Hematopoietic multipotent progenitor cell (in vitro differentiated cells): ENCODE measurements around the gene EPB41. TPM values are rescaled to one million over a fixed set of nuclear protein-coding genes. Genes with fewer than 3 reads are reported as not detected.

Experiments used
- DNase-seq, 3 donors: peaks; one replicate each; pipeline ENCODE4 v3.0.0-alpha.2; 2011 to 2015; ENCODE audit warnings: low read depth in 2 of 3, low spot score in 2 of 3
- small RNA-seq: library from RNA; depleted of rRNA; stranded (forward); fragments of <200 nt; gene quantifications from one replicate; pipeline ENCODE3, GENCODE V24; 2012
- total RNA-seq: library from RNA; depleted of rRNA; stranded (reverse); fragments of >200 nt; gene quantifications from one replicate; pipeline ENCODE4 v1.2.3, GENCODE V29; 2012

The EPB41 gene
- total RNA-seq, 1 donor, result 63.3 TPM

GRCh38 chr1:29162025-29162424, 247.7 kb downstream of the EPB41 start:
- DNase-seq, result no peak

- no peak for DNase-seq
Observed at GRCh38 chr1:29162476-29163138, 248.2 kb downstream of the EPB41 start.

- DNase-seq, result no peak
Observed at GRCh38 chr1:29164588-29164987, 250.2 kb downstream of the EPB41 start.

DNA sequence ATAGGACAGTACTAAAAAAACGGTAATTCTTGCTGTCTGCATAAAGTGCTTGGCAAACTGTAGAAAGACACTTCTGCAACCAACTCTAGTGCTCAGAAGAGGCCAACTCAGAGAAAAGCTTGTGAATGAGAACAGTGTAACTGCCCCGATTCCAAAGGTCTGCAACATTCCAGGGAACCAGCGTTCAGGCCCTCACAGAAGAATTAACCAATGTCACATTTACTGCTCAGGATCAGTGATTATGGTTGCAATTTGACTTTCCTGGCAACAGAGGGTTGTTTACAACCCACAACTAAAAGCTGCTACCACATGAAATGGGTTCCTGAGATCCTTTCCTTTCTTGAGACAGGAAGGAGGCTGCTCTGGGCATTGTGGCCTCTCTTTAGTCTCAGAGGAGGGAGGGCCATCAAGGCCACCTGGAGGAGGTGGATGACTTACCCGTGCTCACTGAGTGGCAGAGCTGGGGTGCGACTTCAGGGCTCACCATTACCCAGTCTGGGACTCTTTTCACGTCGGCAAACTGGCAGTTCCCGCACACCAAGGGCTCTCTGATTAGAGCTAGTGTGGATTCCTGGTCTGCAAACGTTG, 252.0 kb downstream of the EPB41 start:
- no peak for DNase-seq

- no peak for DNase-seq
Observed at GRCh38 chr1:29167904-29168303, 253.5 kb downstream of the EPB41 start.

Small RNA genes lying within 50 kb of the gene (small RNA-seq; reads per million reads assigned to genes)
- gene RF00017, result not detected
- gene RF00019, result not detected

Other genes with a start within 250 kb of the EPB41 start
- 12.7 TPM for gene GMEB1, start 245.8 kb upstream of the EPB41 start, total RNA-seq
- gene YTHDF2, start 177.6 kb upstream of the EPB41 start, total RNA-seq, result 69.5 TPM
- not detected for gene OPRD1, start 102.4 kb upstream of the EPB41 start, total RNA-seq
- gene TMEM200B, start 209.3 kb downstream of the EPB41 start, total RNA-seq, result not detected